ENCODE results near the gene VIM. TPM values are rescaled to one million over a fixed set of nuclear protein-coding genes. Genes with fewer than 3 reads are reported as not detected.

VIM gene
- total RNA-seq, 2 donors from 2014 or later = 1,022 to 1,600 TPM

- Histone ChIP-seq H3K9me3 (no peaks in the 10 kb centered on the region), H3K27me3 (no peaks in the 10 kb centered on the region), H3K4me1 (peaks cover 0 to 44% of the 10 kb centered on the region in 2 donors), H3K36me3 (peaks cover 78% of the 10 kb centered on the region), H3K27ac (peak overlapping the region; percentile 41 to 98), H3K4me3 (peak overlapping the region; percentile 77 to 78)
- peak; percentile 76 for DNase-seq (ENCODE audit: low spot score)
- TF ChIP-seq CTCF (IDR thresholded peaks at IDR 0.05) = no peak
Measured at GRCh38 chr10:17233286-17233991, 5.4 kb downstream of the VIM start.

- Histone ChIP-seq H3K36me3 (peaks cover 76% of the 10 kb centered on the region), H3K9me3 (no peaks in the 10 kb centered on the region), H3K27me3 (no peaks in the 10 kb centered on the region), H3K27ac (peak overlapping the region; percentile 41 to 98), H3K4me1 (peaks cover 0 to 44% of the 10 kb centered on the region in 2 donors), H3K4me3 (peak overlapping the region; percentile 4 to 77)
- DNase-seq (ENCODE audit: low spot score) = no peak
- TF ChIP-seq CTCF (IDR thresholded peaks at IDR 0.05) = no peak
Measured at GRCh38 chr10:17234431-17234945, 6.4 kb downstream of the VIM start.

- H3K4me1 ChIP-seq = peaks cover 0 to 44% of the 10 kb centered on the region in 2 donors
- no peak for TF ChIP-seq CTCF (IDR thresholded peaks at IDR 0.05)
- no peak for DNase-seq (ENCODE audit: low spot score)
Measured at GRCh38 chr10:17235136-17235535, 7.1 kb downstream of the VIM start.

GRCh38 chr10:17236468-17237148, 8.6 kb downstream of the VIM start:
- Histone ChIP-seq H3K4me3 (no peak overlapping the region), H3K27ac (no peak overlapping the region), H3K4me1 (peaks cover 0 to 44% of the 10 kb centered on the region in 2 donors), H3K27me3 (no peaks in the 10 kb centered on the region), H3K36me3 (peaks cover 59% of the 10 kb centered on the region), H3K9me3 (no peaks in the 10 kb centered on the region)
- no peak for DNase-seq (ENCODE audit: low spot score)
- TF ChIP-seq CTCF (IDR thresholded peaks at IDR 0.05) = no peak

More at GRCh38 chr10:17235136-17235535, 7.1 kb downstream of the VIM start:
- Histone ChIP-seq H3K27ac (peak overlapping the region; percentile 12 to 41), H3K4me3 (peak overlapping the region in 1 of 2 donors; percentile 4), H3K36me3 (peaks cover 71% of the 10 kb centered on the region), H3K9me3 (no peaks in the 10 kb centered on the region), H3K27me3 (no peaks in the 10 kb centered on the region)

- peaks cover 54% of the 10 kb centered on the region for H3K36me3 ChIP-seq
- no peaks in the 10 kb centered on the region for H3K9me3 ChIP-seq
- no peak for TF ChIP-seq CTCF (IDR thresholded peaks at IDR 0.05)
- peaks cover 0 to 40% of the 10 kb centered on the region in 2 donors for H3K4me1 ChIP-seq
- no peaks in the 10 kb centered on the region for H3K27me3 ChIP-seq
- DNase-seq (ENCODE audit: low spot score) = no peak
- no peak overlapping the region for H3K27ac ChIP-seq
- H3K4me3 ChIP-seq = no peak overlapping the region
Measured at GRCh38 chr10:17237149-17237527, 9.1 kb downstream of the VIM start.
